SU-DHL-6 (cell line): ENCODE data around the gene CCDC34.

Source experiments
- H2AFZ ChIP-seq: fragments of 200-600 bp; sonication (generic); 2 replicates; pipeline ENCODE4 v1.6.1; 2014; ENCODE audit warnings: low read depth, mild to moderate bottlenecking, moderate library complexity, mixed read lengths, antibody characterized with exemption, low read length; ENCODE audit not compliant: severe bottlenecking
- H3F3A ChIP-seq: fragments of 200-600 bp; shearing (Covaris generic); 2 replicates; pipeline ENCODE4 v1.6.0; 2016; ENCODE audit warnings: antibody characterized with exemption, mild to moderate bottlenecking; ENCODE audit not compliant: insufficient read depth
- H3K27ac ChIP-seq: fragments of 200-600 bp; sonication (generic); 2 replicates; pipeline ENCODE4 v1.5.1; 2016; ENCODE audit warnings: low read depth, mild to moderate bottlenecking, low read length, moderate library complexity, mixed read lengths
- H3K27me3 ChIP-seq: fragments of 200-600 bp; sonication (generic), shearing (Covaris generic); 2 replicates; pipeline ENCODE4 v1.6.0; 2014; ENCODE audit warnings: mild to moderate bottlenecking, low read length
- H3K36me3 ChIP-seq: fragments of 200-600 bp; sonication (generic); 2 replicates; pipeline ENCODE4 v1.6.1; 2014; ENCODE audit warnings: mild to moderate bottlenecking, low read length, mixed read lengths
- H3K4me2 ChIP-seq: fragments of 300-600, 200-600 bp; shearing (Covaris generic), sonication (generic); 2 replicates; pipeline ENCODE4 v1.6.0; 2014; ENCODE audit warnings: low read length, low read depth, mild to moderate bottlenecking; ENCODE audit not compliant: poor library complexity, severe bottlenecking
- H3K4me3 ChIP-seq: fragments of 200-600 bp; sonication (generic); 2 replicates; pipeline ENCODE4 v1.5.1; 2014; ENCODE audit warnings: antibody characterized with exemption, low read length, mild to moderate bottlenecking, mixed read lengths; ENCODE audit not compliant: insufficient read depth, poor library complexity, severe bottlenecking
- H3K79me2 ChIP-seq: fragments of 200-600 bp; sonication (generic); 2 replicates; pipeline ENCODE4 v1.6.1; 2014; ENCODE audit warnings: mild to moderate bottlenecking, low read length, moderate library complexity; ENCODE audit not compliant: insufficient read depth
- H3K9ac ChIP-seq: fragments of 200-600 bp; sonication (generic); 2 replicates; pipeline ENCODE4 v1.7.0; 2014; ENCODE audit warnings: mild to moderate bottlenecking, low read length
- H3K9me2 ChIP-seq: fragments of 200-600 bp; sonication (generic); replicated peaks from 2 replicates; pipeline ENCODE4 v1.6.1; 2014; ENCODE audit warnings: low read length; ENCODE audit not compliant: insufficient read depth
- H3K9me3 ChIP-seq: fragments of 200-600 bp; sonication (generic); 2 replicates; pipeline ENCODE4 v1.6.1; 2014; ENCODE audit warnings: low read length, mixed read lengths; ENCODE audit not compliant: insufficient read depth
- H4K20me1 ChIP-seq: fragments of 200-600 bp; sonication (generic); 2 replicates; pipeline ENCODE4 v1.6.1; 2014; ENCODE audit warnings: low read depth, mild to moderate bottlenecking, antibody characterized with exemption, low read length, moderate library complexity, mixed read lengths
- EZH2phosphoT487 ChIP-seq: fragments of 200-600 bp; sonication (generic), shearing (Covaris generic); conservative IDR thresholded peaks from 2 replicates; pipeline ENCODE4 v1.6.1; 2018; ENCODE audit warnings: mild to moderate bottlenecking, antibody characterized with exemption, low read length, moderate library complexity, mixed read lengths
- TF ChIP-seq, protein P1 (sequence below): fragments of 200-600 bp; sonication (generic); IDR thresholded peaks from one replicate; pipeline ENCODE4 v1.5.1; 2017; ENCODE audit warnings: antibody characterized with exemption, mild to moderate bottlenecking, low read length, moderate library complexity; ENCODE audit not compliant: insufficient read depth, poor library complexity, severe bottlenecking

The CCDC34 gene

DNA sequence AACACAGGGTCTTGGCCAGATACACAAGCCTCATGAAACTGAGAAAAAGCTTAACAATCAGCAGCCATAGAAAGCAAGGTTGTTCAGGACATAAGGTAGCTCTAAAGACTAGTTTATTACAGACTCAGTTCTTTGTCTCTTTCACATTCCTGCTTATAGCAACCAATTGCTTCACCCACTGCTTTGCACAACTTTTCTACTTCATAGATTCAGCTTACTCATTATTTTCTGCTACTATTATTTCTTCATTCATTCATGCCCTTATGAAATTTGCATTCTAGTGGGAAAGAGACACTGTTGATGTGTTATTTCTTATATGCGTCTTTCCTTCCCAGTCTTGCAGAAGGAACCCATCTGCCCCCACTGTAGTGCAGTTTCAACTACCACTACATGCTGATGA lies 4.7 kb downstream of the CCDC34 start:
- no peaks in the 10 kb centered on the region; the same call in 1 of the 2 replicates for H3K79me2 ChIP-seq
- TF ChIP-seq EZH2phosphoT487 = no peak
- TF ChIP-seq, protein P1, sequence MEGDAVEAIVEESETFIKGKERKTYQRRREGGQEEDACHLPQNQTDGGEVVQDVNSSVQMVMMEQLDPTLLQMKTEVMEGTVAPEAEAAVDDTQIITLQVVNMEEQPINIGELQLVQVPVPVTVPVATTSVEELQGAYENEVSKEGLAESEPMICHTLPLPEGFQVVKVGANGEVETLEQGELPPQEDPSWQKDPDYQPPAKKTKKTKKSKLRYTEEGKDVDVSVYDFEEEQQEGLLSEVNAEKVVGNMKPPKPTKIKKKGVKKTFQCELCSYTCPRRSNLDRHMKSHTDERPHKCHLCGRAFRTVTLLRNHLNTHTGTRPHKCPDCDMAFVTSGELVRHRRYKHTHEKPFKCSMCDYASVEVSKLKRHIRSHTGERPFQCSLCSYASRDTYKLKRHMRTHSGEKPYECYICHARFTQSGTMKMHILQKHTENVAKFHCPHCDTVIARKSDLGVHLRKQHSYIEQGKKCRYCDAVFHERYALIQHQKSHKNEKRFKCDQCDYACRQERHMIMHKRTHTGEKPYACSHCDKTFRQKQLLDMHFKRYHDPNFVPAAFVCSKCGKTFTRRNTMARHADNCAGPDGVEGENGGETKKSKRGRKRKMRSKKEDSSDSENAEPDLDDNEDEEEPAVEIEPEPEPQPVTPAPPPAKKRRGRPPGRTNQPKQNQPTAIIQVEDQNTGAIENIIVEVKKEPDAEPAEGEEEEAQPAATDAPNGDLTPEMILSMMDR = no peak
- H3K4me3 ChIP-seq = no peak overlapping the region
- no peak overlapping the region for H3K4me2 ChIP-seq
- no peaks in the 10 kb centered on the region for H4K20me1 ChIP-seq
- no peak overlapping the region for H3K9ac ChIP-seq
- H3K9me3 ChIP-seq = no peaks in the 10 kb centered on the region
- no peaks in the 10 kb centered on the region for H3K9me2 ChIP-seq
- no peak overlapping the region for H2AFZ ChIP-seq
- H3K27ac ChIP-seq = no peak overlapping the region
- no peaks in the 10 kb centered on the region for H3K27me3 ChIP-seq
- no peaks in the 10 kb centered on the region for H3F3A ChIP-seq
- no peaks in the 10 kb centered on the region for H3K36me3 ChIP-seq

DNA sequence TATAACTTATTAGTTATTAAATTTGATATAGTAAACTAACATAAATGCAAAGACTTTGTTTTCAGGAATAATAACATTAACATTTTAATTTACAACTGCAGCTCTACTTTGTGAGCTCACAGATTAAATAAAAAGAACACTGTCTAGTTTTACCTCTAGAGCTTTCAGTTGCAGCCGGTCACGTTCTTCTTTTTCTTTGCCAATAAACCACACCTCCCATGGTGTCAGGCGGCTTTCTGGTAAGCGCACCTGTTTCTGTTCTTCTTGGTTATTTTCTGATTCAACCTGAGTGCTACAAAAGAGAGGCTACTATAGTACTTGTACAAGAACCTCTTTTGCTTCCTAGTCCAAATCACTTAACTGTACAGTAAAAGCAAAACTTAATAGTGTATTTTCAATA lies 5.8 kb downstream of the CCDC34 start:
- H3K4me3 ChIP-seq = no peak overlapping the region
- no peaks in the 10 kb centered on the region for H3K9me3 ChIP-seq
- no peaks in the 10 kb centered on the region for H3K36me3 ChIP-seq
- no peak overlapping the region for H3K27ac ChIP-seq
- H3K9me2 ChIP-seq = no peaks in the 10 kb centered on the region
- H3F3A ChIP-seq = no peaks in the 10 kb centered on the region
- no peak for TF ChIP-seq EZH2phosphoT487
- TF ChIP-seq, protein P1 = no peak
- H4K20me1 ChIP-seq = no peaks in the 10 kb centered on the region
- no peak overlapping the region for H3K9ac ChIP-seq
- no peak overlapping the region for H2AFZ ChIP-seq
- no peak overlapping the region for H3K4me2 ChIP-seq
- no peaks in the 10 kb centered on the region; the same call in 1 of the 2 replicates for H3K79me2 ChIP-seq
- H3K27me3 ChIP-seq = no peaks in the 10 kb centered on the region

DNA sequence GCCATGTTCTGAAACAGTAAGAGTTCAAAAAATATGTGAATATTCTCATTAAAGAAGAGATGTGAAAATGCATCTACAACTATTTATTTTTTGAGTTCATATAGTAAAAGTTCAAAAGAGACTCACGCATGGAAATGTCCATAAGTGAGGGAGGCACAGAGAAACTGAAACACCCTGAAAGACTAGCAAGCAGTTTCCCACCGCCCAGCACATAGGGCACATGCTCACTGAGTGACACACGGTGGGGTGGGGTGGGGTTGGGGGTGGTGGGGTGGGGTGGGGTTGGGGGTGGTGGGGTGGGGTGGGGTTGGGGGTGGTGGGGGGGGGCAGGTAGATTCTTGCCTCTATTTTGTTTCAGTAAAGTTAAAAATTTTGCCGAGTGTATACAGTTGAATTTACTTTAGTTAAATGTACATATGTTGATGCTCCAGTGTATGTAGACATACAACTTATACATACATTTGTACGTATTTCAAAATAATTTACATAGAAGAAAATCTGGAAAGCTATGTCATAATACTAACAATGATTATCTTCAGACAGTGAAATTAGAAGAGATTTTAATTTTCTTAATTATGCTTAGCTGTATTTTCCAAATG lies 6.3 kb downstream of the CCDC34 start:
- Histone ChIP-seq H3K9me2 (no peaks in the 10 kb centered on the region), H3K27ac (no peak overlapping the region), H3F3A (no peaks in the 10 kb centered on the region), H4K20me1 (no peaks in the 10 kb centered on the region), H3K36me3 (no peaks in the 10 kb centered on the region), H3K9ac (no peak overlapping the region), H3K79me2 (no peaks in the 10 kb centered on the region), H3K27me3 (no peaks in the 10 kb centered on the region), H3K4me3 (no peak overlapping the region), H2AFZ (no peak overlapping the region), H3K9me3 (no peaks in the 10 kb centered on the region), H3K4me2 (no peak overlapping the region)
- no peak for TF ChIP-seq EZH2phosphoT487

DNA sequence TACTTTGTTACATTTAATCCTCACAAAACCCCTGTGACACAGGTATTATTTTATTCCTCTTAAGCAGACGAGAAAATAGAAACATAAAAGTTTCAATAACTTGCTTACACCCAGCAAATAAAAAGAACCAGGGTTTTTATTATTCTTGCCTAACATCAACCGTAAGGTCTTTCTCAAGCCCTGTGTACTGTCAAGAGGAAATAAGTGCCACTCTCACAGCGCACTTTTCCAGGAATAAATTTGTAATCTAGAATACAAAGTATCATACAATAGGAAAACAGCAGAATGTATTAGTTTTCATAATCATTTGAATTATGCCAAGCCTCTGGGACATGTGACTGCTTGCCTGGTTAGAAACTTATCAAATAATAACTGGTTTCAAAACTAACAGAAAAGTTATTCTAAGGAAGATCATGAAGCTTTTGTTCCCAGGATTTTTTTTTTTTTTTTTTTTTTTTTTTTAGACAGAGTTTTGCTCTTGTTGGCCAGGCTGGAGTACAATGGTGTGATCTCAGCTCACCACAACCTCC lies 7.4 kb downstream of the CCDC34 start:
- H4K20me1 ChIP-seq = no peaks in the 10 kb centered on the region
- no peak overlapping the region for H3K4me2 ChIP-seq
- no peak overlapping the region for H3K4me3 ChIP-seq
- H3K9me2 ChIP-seq = no peaks in the 10 kb centered on the region
- H3K27me3 ChIP-seq = no peaks in the 10 kb centered on the region
- no peaks in the 10 kb centered on the region for H3K9me3 ChIP-seq
- TF ChIP-seq, protein P1 = no peak
- no peak for TF ChIP-seq EZH2phosphoT487
- no peak overlapping the region for H3K27ac ChIP-seq
- no peak overlapping the region for H2AFZ ChIP-seq
- no peaks in the 10 kb centered on the region for H3K36me3 ChIP-seq
- H3K9ac ChIP-seq = no peak overlapping the region
- H3F3A ChIP-seq = no peaks in the 10 kb centered on the region
- H3K79me2 ChIP-seq = no peaks in the 10 kb centered on the region
